HG02973 (cell line): Measurements from ENCODE around the gene LRRC52.

ENCODE experiments used
- ATAC-seq: cut with Tn5 transposase; IDR thresholded peaks from one replicate; pipeline ENCODE4 v1.9.1; 2021; ENCODE audit warnings: moderate library complexity; ENCODE audit not compliant: unreplicated experiment

The LRRC52 gene

GRCh38 chr1:165543532-165544438 lies at the start of gene LRRC52:
LRRC52 (plus strand) TSS chr1:165544000; CDS start chr1:165544297, 297 bp downstream.
- no peak for ATAC-seq

GRCh38 chr1:165494949-165495857 lies 48.6 kb upstream of the LRRC52 start:
- ATAC-seq, result no peak

GRCh38 chr1:165495858-165496205 lies 48.0 kb upstream of the LRRC52 start:
- no peak for ATAC-seq

- no peak for ATAC-seq
Measured at GRCh38 chr1:165496501-165496900, 47.3 kb upstream of the LRRC52 start.

GRCh38 chr1:165497069-165498013 lies 46.5 kb upstream of the LRRC52 start:
- ATAC-seq, result no peak

GRCh38 chr1:165501330-165501969 lies 42.4 kb upstream of the LRRC52 start:
- no peak for ATAC-seq

- ATAC-seq, result no peak
Measured at GRCh38 chr1:165501970-165502348, 41.8 kb upstream of the LRRC52 start.

GRCh38 chr1:165507570-165507969 lies 36.2 kb upstream of the LRRC52 start:
- ATAC-seq, result no peak

- no peak for ATAC-seq
Measured at GRCh38 chr1:165508291-165508690, 35.5 kb upstream of the LRRC52 start.

- no peak for ATAC-seq
Measured at GRCh38 chr1:165512816-165513215, 31.0 kb upstream of the LRRC52 start.

GRCh38 chr1:165516469-165516868 lies 27.3 kb upstream of the LRRC52 start:
- ATAC-seq, result no peak

GRCh38 chr1:165520646-165521045 lies 23.2 kb upstream of the LRRC52 start:
- ATAC-seq, result no peak

GRCh38 chr1:165524639-165525285 lies 19.0 kb upstream of the LRRC52 start:
- ATAC-seq, result no peak

- ATAC-seq, result no peak
Measured at GRCh38 chr1:165525708-165526107, 18.1 kb upstream of the LRRC52 start.

GRCh38 chr1:165527251-165528007 lies 16.4 kb upstream of the LRRC52 start:
- ATAC-seq, result no peak

- no peak for ATAC-seq
Measured at GRCh38 chr1:165531021-165531420, 12.8 kb upstream of the LRRC52 start.

- no peak for ATAC-seq
Measured at GRCh38 chr1:165532053-165532452, 11.7 kb upstream of the LRRC52 start.

- ATAC-seq, result no peak
Measured at GRCh38 chr1:165533254-165533653, 10.5 kb upstream of the LRRC52 start.

- no peak for ATAC-seq
Measured at GRCh38 chr1:165536016-165536415, 7.8 kb upstream of the LRRC52 start.
